GM12878 (cell line): ENCODE results near the gene GSS. TPM values are rescaled to one million over a fixed set of nuclear protein-coding genes. Genes with fewer than 3 reads are reported as not detected.

ENCODE experiments used
- ASH2L ChIP-seq: fragments of 300-600, 200-600 bp; sonication (generic); IDR thresholded peaks from 2 replicates; pipeline ENCODE4 v1.6.1; 2017; ENCODE audit warnings: low read depth, mild to moderate bottlenecking, borderline replicate concordance
- BACH1 ChIP-seq: fragments of 450-650 bp; IDR thresholded peaks from 2 replicates; pipeline ENCODE4 v1.6.1; 2017; ENCODE audit warnings: mild to moderate bottlenecking, borderline replicate concordance
- HCFC1 ChIP-seq: fragments of 150-350 bp; IDR thresholded peaks from 2 replicates; pipeline ENCODE4 v1.6.1; 2014; ENCODE audit warnings: low read length
- POLR2A ChIP-seq: IDR thresholded peaks from 2 replicates; pipeline ENCODE4 v1.6.1; 2011; ENCODE audit warnings: low read depth, mild to moderate bottlenecking, low read length
- POLR2AphosphoS2 ChIP-seq: IDR thresholded peaks from 2 replicates; pipeline ENCODE4 v1.6.1; 2011; ENCODE audit warnings: low read depth, mild to moderate bottlenecking, low read length, improper control_type of control experiment, moderate library complexity
- SP1 ChIP-seq: IDR thresholded peaks from one replicate; pipeline ENCODE4 v1.6.1; 2011; ENCODE audit warnings: low read depth, low read length
- SREBF2 ChIP-seq: IDR thresholded peaks from 2 replicates; pipeline ENCODE4 v1.6.1; 2012; ENCODE audit warnings: mild to moderate bottlenecking, low read length
- YBX1 ChIP-seq: fragments of 450-650 bp; IDR thresholded peaks from 2 replicates; pipeline ENCODE4 v1.6.1; 2016; ENCODE audit warnings: antibody characterized with exemption
- polyA plus RNA-seq, 11 experiments: library from polyadenylated mRNA; depleted of rRNA in 4 of 11; unstranded in 6 of 11; stranded (reverse) in 5 of 11; fragments of >200 nt; fragmentation: Nextera tagmentation in 4 of 11; fragmentation: Illumina TruSeq in 1 of 11; extraction: Ambion mirVana in 4 of 11; extraction: Trizol in 1 of 11; gene quantifications; 1 replicate in 1 of 11; 2 replicates in 10 of 11; pipeline versions ENCODE4 v1.2.1 to v1.2.3, GENCODE V29; 2011 to 2016; ENCODE audit warnings: inconsistent platforms in 2 of 11, missing spikeins in 2 of 11, low read depth in 1 of 11
- total RNA-seq, 4 experiments: library from RNA; depleted of rRNA in 3 of 4; stranded (reverse); fragments of >200 nt in 3 of 4; fragmentation: Illumina TruSeq in 1 of 4; extraction: Trizol in 1 of 4; gene quantifications; 2 replicates each; pipeline versions ENCODE4 v1.2.1 to v1.2.3, GENCODE V29; 2013 to 2021
- TF ChIP-seq, protein P1 (sequence below): fragments of 450-650 bp; IDR thresholded peaks from 2 replicates; pipeline ENCODE4 v1.6.1; 2018; ENCODE audit warnings: mild to moderate bottlenecking, low read depth, moderate library complexity; ENCODE audit not compliant: partially characterized antibody
- TF ChIP-seq, protein P2 (sequence below): IDR thresholded peaks from 2 replicates; pipeline ENCODE4 v1.6.1; 2012; ENCODE audit warnings: low read length, inconsistent platforms
- TF ChIP-seq, protein P3 (sequence below): fragments of 150-350 bp; IDR thresholded peaks from 2 replicates; pipeline ENCODE4 v1.6.1; 2016; ENCODE audit warnings: low read depth, low read length
- TF ChIP-seq, protein P4 (sequence below): fragments of 150-350 bp; IDR thresholded peaks from 2 replicates; pipeline ENCODE4 v1.6.1; 2014; ENCODE audit warnings: mild to moderate bottlenecking, low read depth, low read length

Gene GSS
- total and polyA plus RNA-seq, 10 of the 15 experiments (the other 5 are each of a cell fraction or from before 2014, with no cell fraction given) = 12.7 to 120 (median 67.4) TPM

DNA sequence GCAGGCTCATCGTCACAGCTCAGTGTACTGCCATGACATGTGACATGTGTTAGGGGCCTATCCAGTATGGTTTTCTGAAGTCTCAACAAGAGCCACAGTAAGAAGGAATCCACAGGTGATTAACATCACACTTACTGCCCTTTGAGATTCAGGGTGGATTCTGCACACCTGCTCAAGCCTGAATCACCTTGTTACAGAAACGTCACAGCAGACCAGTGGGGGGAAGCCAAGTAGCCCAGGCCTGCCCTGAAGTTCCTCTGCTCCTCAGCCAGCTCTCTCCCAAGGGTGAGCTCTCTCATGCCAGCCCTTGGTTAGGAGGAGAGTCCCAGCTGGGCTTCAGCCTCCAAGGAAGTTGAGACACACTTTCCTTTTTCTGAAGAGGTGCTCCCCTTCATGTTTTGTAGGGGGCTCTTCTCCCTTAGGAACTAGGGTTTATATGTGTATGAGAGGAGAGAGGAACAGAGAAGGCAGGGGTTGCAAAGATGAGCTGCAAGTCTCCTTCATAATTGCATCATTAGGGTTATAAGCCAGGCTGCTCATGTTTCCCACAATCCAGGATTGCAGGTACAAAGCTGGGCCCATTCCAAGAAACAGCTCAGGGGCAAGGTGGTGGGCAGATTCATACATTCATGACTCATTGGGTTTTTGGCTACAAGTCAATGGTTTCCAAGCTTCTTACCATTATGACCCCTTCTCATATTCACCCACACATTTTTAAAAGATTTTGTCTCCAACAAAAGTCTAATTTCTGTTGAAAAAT, 11.6 kb downstream of the GSS start (continued):
- TF ChIP-seq, protein P1, sequence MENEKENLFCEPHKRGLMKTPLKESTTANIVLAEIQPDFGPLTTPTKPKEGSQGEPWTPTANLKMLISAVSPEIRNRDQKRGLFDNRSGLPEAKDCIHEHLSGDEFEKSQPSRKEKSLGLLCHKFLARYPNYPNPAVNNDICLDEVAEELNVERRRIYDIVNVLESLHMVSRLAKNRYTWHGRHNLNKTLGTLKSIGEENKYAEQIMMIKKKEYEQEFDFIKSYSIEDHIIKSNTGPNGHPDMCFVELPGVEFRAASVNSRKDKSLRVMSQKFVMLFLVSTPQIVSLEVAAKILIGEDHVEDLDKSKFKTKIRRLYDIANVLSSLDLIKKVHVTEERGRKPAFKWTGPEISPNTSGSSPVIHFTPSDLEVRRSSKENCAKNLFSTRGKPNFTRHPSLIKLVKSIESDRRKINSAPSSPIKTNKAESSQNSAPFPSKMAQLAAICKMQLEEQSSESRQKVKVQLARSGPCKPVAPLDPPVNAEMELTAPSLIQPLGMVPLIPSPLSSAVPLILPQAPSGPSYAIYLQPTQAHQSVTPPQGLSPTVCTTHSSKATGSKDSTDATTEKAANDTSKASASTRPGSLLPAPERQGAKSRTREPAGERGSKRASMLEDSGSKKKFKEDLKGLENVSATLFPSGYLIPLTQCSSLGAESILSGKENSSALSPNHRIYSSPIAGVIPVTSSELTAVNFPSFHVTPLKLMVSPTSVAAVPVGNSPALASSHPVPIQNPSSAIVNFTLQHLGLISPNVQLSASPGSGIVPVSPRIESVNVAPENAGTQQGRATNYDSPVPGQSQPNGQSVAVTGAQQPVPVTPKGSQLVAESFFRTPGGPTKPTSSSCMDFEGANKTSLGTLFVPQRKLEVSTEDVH = no peak
- TF ChIP-seq POLR2A (no peak), YBX1 (no peak), SP1 (no peak), SREBF2 (no peak), HCFC1 (no peak), POLR2AphosphoS2 (no peak), BACH1 (no peak), ASH2L (no peak)
- TF ChIP-seq, protein P2, sequence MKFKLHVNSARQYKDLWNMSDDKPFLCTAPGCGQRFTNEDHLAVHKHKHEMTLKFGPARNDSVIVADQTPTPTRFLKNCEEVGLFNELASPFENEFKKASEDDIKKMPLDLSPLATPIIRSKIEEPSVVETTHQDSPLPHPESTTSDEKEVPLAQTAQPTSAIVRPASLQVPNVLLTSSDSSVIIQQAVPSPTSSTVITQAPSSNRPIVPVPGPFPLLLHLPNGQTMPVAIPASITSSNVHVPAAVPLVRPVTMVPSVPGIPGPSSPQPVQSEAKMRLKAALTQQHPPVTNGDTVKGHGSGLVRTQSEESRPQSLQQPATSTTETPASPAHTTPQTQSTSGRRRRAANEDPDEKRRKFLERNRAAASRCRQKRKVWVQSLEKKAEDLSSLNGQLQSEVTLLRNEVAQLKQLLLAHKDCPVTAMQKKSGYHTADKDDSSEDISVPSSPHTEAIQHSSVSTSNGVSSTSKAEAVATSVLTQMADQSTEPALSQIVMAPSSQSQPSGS = no peak
- TF ChIP-seq, protein P3, sequence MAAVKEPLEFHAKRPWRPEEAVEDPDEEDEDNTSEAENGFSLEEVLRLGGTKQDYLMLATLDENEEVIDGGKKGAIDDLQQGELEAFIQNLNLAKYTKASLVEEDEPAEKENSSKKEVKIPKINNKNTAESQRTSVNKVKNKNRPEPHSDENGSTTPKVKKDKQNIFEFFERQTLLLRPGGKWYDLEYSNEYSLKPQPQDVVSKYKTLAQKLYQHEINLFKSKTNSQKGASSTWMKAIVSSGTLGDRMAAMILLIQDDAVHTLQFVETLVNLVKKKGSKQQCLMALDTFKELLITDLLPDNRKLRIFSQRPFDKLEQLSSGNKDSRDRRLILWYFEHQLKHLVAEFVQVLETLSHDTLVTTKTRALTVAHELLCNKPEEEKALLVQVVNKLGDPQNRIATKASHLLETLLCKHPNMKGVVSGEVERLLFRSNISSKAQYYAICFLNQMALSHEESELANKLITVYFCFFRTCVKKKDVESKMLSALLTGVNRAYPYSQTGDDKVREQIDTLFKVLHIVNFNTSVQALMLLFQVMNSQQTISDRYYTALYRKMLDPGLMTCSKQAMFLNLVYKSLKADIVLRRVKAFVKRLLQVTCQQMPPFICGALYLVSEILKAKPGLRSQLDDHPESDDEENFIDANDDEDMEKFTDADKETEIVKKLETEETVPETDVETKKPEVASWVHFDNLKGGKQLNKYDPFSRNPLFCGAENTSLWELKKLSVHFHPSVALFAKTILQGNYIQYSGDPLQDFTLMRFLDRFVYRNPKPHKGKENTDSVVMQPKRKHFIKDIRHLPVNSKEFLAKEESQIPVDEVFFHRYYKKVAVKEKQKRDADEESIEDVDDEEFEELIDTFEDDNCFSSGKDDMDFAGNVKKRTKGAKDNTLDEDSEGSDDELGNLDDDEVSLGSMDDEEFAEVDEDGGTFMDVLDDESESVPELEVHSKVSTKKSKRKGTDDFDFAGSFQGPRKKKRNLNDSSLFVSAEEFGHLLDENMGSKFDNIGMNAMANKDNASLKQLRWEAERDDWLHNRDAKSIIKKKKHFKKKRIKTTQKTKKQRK = no peak
- TF ChIP-seq, protein P4, sequence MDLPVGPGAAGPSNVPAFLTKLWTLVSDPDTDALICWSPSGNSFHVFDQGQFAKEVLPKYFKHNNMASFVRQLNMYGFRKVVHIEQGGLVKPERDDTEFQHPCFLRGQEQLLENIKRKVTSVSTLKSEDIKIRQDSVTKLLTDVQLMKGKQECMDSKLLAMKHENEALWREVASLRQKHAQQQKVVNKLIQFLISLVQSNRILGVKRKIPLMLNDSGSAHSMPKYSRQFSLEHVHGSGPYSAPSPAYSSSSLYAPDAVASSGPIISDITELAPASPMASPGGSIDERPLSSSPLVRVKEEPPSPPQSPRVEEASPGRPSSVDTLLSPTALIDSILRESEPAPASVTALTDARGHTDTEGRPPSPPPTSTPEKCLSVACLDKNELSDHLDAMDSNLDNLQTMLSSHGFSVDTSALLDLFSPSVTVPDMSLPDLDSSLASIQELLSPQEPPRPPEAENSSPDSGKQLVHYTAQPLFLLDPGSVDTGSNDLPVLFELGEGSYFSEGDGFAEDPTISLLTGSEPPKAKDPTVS = no peak
